GM12878 (cell line): Measurements from ENCODE around the gene ARPC1B. TPM values are rescaled to one million over a fixed set of nuclear protein-coding genes. Genes with fewer than 3 reads are reported as not detected.

Source experiments
- BACH1 ChIP-seq: fragments of 450-650 bp; IDR thresholded peaks from 2 replicates; pipeline ENCODE4 v1.6.1; 2017; ENCODE audit warnings: mild to moderate bottlenecking, borderline replicate concordance
- BHLHE40 ChIP-seq, 2 experiments: fragments of 450-650 bp in 1 of 2; IDR thresholded peaks; 2 replicates each; pipeline ENCODE4 v1.6.1; 2011 to 2017; ENCODE audit warnings: low read depth in 2 of 2, borderline replicate concordance in 1 of 2, improper control_type of control experiment in 1 of 2, low read length in 1 of 2, mild to moderate bottlenecking in 1 of 2
- CHD2 ChIP-seq: IDR thresholded peaks from 2 replicates; pipeline ENCODE4 v1.6.1; 2011; ENCODE audit warnings: low read depth, low read length, improper control_type of control experiment, borderline replicate concordance
- CREB1 ChIP-seq: IDR thresholded peaks from 2 replicates; pipeline ENCODE4 v1.6.1; 2012; ENCODE audit warnings: low read depth, mild to moderate bottlenecking, inconsistent platforms
- EED ChIP-seq: sonication (generic); IDR thresholded peaks from 2 replicates; pipeline ENCODE4 v1.6.1; 2016; ENCODE audit warnings: antibody characterized with exemption, low read depth
- EP300 ChIP-seq, 2 experiments: fragments of 150-350 bp in 1 of 2; IDR thresholded peaks; 2 replicates each; pipeline ENCODE4 v1.6.1; 2011 to 2012; ENCODE audit warnings: low read depth in 2 of 2, low read length in 2 of 2, borderline replicate concordance in 1 of 2, improper control_type of control experiment in 1 of 2, inconsistent platforms in 1 of 2; ENCODE audit not compliant: control insufficient read depth in 1 of 2
- EZH2 ChIP-seq: IDR thresholded peaks from 2 replicates; pipeline ENCODE4 v1.6.1; 2012; ENCODE audit warnings: low read depth, mild to moderate bottlenecking, control low read depth, inconsistent platforms, low read length, borderline replicate concordance; ENCODE audit not compliant: control insufficient read depth
- IKZF1 ChIP-seq: fragments of 450-650 bp; conservative IDR thresholded peaks from 2 replicates; pipeline ENCODE4 v1.6.1; 2017; ENCODE audit warnings: antibody characterized with exemption, mild to moderate bottlenecking
- KDM1A ChIP-seq: fragments of 200-600 bp; sonication (generic); IDR thresholded peaks from 2 replicates; pipeline ENCODE4 v1.6.1; 2016; ENCODE audit warnings: borderline replicate concordance
- MYC ChIP-seq: IDR thresholded peaks from 2 replicates; pipeline ENCODE4 v1.6.1; 2011; ENCODE audit warnings: mild to moderate bottlenecking, low read length, moderate library complexity, inconsistent platforms; ENCODE audit not compliant: insufficient read depth, insufficient replicate concordance, insufficient read length, severe bottlenecking
- NKRF ChIP-seq: fragments of 450-650 bp; conservative IDR thresholded peaks from 2 replicates; pipeline ENCODE4 v1.6.1; 2017; ENCODE audit warnings: mild to moderate bottlenecking, moderate library complexity
- POLR2A ChIP-seq: IDR thresholded peaks from 2 replicates; pipeline ENCODE4 v1.6.1; 2011; ENCODE audit warnings: low read depth, mild to moderate bottlenecking, low read length
- RELB ChIP-seq: fragments of 450-650 bp; IDR thresholded peaks from 2 replicates; pipeline ENCODE4 v1.6.1; 2017; ENCODE audit warnings: low read depth, mild to moderate bottlenecking, moderate library complexity
- RFX5 ChIP-seq: IDR thresholded peaks from 2 replicates; pipeline ENCODE4 v1.6.1; 2011; ENCODE audit warnings: low read depth, low read length, improper control_type of control experiment
- SMAD5 ChIP-seq: IDR thresholded peaks from 2 replicates; pipeline ENCODE4 v1.6.1; 2016; ENCODE audit warnings: antibody characterized with exemption, low read depth
- TCF3 ChIP-seq: IDR thresholded peaks from 2 replicates; pipeline ENCODE4 v1.6.1; 2012; ENCODE audit warnings: low read depth, mild to moderate bottlenecking, low read length, borderline replicate concordance; ENCODE audit not compliant: insufficient read depth
- WRNIP1 ChIP-seq: IDR thresholded peaks from 2 replicates; pipeline ENCODE4 v1.6.1; 2011; ENCODE audit warnings: low read depth, low read length, improper control_type of control experiment, borderline replicate concordance
- YY1 ChIP-seq: IDR thresholded peaks from 2 replicates; pipeline ENCODE4 v1.6.1; 2011; ENCODE audit warnings: low read depth, mild to moderate bottlenecking, low read length
- polyA plus RNA-seq, 11 experiments: library from polyadenylated mRNA; depleted of rRNA in 4 of 11; unstranded in 6 of 11; stranded (reverse) in 5 of 11; fragments of >200 nt; fragmentation: Nextera tagmentation in 4 of 11; fragmentation: Illumina TruSeq in 1 of 11; extraction: Ambion mirVana in 4 of 11; extraction: Trizol in 1 of 11; gene quantifications; 1 replicate in 1 of 11; 2 replicates in 10 of 11; pipeline versions ENCODE4 v1.2.1 to v1.2.3, GENCODE V29; 2011 to 2016; ENCODE audit warnings: inconsistent platforms in 2 of 11, missing spikeins in 2 of 11, low read depth in 1 of 11
- total RNA-seq, 4 experiments: library from RNA; depleted of rRNA in 3 of 4; stranded (reverse); fragments of >200 nt in 3 of 4; fragmentation: Illumina TruSeq in 1 of 4; extraction: Trizol in 1 of 4; gene quantifications; 2 replicates each; pipeline versions ENCODE4 v1.2.1 to v1.2.3, GENCODE V29; 2013 to 2021
- TF ChIP-seq, protein P1 (sequence below): IDR thresholded peaks from 2 replicates; pipeline ENCODE4 v1.6.1; 2011; ENCODE audit warnings: borderline replicate concordance, low read depth, mild to moderate bottlenecking, moderate library complexity, low read length; ENCODE audit not compliant: insufficient read depth, poor library complexity, severe bottlenecking
- TF ChIP-seq, protein P2 (sequence below): IDR thresholded peaks from 2 replicates; pipeline ENCODE4 v1.6.1; 2012; ENCODE audit warnings: low read depth, low read length, improper control_type of control experiment

Gene ARPC1B
- total and polyA plus RNA-seq, 10 of the 15 experiments (the other 5 are each of a cell fraction or from before 2014, with no cell fraction given): 14.1 to 762 (median 387) TPM

DNA sequence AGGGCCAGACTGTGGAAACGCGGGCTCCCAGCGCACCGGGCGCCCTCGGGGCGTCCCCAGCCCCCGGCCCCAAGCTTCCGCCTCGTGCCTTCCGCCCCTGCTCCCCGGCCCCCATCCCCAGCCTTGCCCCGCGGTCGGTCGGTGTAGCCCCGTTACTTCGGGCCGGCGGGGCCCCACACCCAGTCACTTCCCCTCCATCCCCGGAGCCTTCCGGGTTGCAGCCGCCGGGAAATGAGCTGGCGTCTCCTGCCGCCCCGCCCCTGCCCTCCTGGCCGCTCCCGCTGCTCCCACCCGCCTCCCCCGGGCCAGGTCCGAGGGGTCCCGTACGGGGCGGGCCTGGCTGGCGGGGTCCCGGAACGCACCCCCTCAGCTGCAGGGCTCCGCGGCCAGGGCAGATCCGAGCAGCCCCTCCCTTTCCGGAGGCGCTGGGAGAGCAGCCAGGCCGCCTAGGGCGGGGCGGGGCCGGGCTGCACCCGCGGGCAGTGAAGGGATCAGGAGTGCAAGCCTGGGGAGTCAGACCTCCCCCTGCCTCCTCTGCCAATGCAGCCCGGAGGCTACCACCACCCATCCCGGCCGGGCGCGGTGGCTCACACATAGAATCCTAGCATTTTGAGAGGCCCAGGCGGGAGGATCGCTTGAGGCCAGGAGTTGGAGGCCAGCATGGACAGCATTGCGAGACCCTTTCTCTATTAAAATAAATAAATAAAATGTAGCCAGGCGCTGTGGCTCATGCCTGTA, 709 bp downstream of the ARPC1B start (continued):
- TF ChIP-seq WRNIP1: no peak
- TF ChIP-seq, protein P1, sequence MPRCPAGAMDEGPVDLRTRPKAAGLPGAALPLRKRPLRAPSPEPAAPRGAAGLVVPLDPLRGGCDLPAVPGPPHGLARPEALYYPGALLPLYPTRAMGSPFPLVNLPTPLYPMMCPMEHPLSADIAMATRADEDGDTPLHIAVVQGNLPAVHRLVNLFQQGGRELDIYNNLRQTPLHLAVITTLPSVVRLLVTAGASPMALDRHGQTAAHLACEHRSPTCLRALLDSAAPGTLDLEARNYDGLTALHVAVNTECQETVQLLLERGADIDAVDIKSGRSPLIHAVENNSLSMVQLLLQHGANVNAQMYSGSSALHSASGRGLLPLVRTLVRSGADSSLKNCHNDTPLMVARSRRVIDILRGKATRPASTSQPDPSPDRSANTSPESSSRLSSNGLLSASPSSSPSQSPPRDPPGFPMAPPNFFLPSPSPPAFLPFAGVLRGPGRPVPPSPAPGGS: peak; percentile 8
- TF ChIP-seq NKRF: peak; percentile 75
- peak; percentile 72 for TF ChIP-seq POLR2A
- TF ChIP-seq IKZF1: peak; percentile 70
- 0 out of 2 replicates have a peak, but pooled peaks have one; percentile 10 for TF ChIP-seq CHD2
- peak; percentile 81 for TF ChIP-seq BACH1
- no peak for TF ChIP-seq RELB
- TF ChIP-seq MYC: peak; percentile 4
- TF ChIP-seq RFX5: no peak
- no peak for TF ChIP-seq EZH2
- TF ChIP-seq TCF3: 0 out of 2 replicates have a peak, but pooled peaks have one; percentile 14
- peak in 1 of 2 experiments; percentile 51; a peak in 1 of 4 replicates for TF ChIP-seq BHLHE40 (IDR thresholded peaks at IDR 0.05; ENCODE audit: borderline replicate concordance in 1 of 2, low read depth in 2 of 2, low read length in 1 of 2)
- 0 out of 2 replicates have a peak, but pooled peaks have one; percentile 47 for TF ChIP-seq KDM1A
- no peak; the same call in 1 of the 2 replicates for TF ChIP-seq EED
- TF ChIP-seq CREB1: no peak
- no peak for TF ChIP-seq EP300 (IDR thresholded peaks at IDR 0.05; ENCODE audit: borderline replicate concordance in 1 of 2, control insufficient read depth in 1 of 2, low read depth in 2 of 2, low read length in 2 of 2)
- TF ChIP-seq, protein P2, sequence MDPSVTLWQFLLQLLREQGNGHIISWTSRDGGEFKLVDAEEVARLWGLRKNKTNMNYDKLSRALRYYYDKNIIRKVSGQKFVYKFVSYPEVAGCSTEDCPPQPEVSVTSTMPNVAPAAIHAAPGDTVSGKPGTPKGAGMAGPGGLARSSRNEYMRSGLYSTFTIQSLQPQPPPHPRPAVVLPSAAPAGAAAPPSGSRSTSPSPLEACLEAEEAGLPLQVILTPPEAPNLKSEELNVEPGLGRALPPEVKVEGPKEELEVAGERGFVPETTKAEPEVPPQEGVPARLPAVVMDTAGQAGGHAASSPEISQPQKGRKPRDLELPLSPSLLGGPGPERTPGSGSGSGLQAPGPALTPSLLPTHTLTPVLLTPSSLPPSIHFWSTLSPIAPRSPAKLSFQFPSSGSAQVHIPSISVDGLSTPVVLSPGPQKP: no peak
- TF ChIP-seq YY1: no peak
- TF ChIP-seq SMAD5: peak; percentile 68; the same call in 1 of the 2 replicates
